H4 (cell line): Measurements from ENCODE around the gene PGAP1. TPM values are rescaled to one million over a fixed set of nuclear protein-coding genes. Genes with fewer than 3 reads are reported as not detected.

Experiments used
- DNase-seq: peaks from one replicate; pipeline ENCODE4 v3.0.0-alpha.2; 2015; ENCODE audit warnings: low spot score
- total RNA-seq: library from RNA; depleted of rRNA; stranded (reverse); fragments of >200 nt; shearing (Covaris generic); gene quantifications from 2 replicates; pipeline ENCODE4 v1.2.3, GENCODE V29; 2014; rRNA removed

The PGAP1 gene
- total RNA-seq, 1 experiment from 2014 or later = 1.6 TPM

DNA sequence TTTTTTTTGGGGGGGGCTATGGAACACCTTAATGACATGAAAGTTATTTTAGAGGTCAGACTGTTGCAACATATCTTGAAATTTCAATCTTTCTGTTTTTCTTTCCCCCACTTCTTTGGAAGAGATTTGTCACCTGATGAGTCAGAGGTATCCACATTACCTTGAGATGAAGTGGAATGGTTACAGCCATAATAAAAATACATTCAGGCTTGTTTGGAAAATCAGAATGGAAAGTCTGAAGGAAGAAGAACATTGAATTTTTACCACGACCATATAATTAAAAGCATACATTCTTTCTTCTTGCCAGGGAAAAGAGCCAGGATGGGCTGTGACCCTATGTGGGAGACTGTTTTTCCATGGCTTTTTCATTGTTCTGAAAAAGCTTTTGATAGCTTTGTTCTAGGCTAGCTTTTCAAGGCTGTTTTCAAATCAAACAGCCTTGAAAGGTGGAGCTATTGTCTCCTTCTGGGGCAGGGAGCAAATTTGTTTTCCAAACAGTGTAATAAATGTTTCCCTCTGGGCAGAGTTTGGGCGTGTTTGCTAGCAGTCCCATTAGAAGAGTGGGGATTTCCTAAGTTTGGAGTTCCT, 124.7 kb downstream of the PGAP1 start:
- DNase-seq = no peak

- no peak for DNase-seq
Observed at GRCh38 chr2:196798980-196799379, 127.5 kb downstream of the PGAP1 start.

- no peak for DNase-seq
Observed at GRCh38 chr2:196792865-196793264, 133.6 kb downstream of the PGAP1 start.

- DNase-seq = no peak
Observed at GRCh38 chr2:196783431-196784094, 142.9 kb downstream of the PGAP1 start.

Other genes starting within 250 kb of the PGAP1 start
- gene GTF3C3, start 127.0 kb downstream of the PGAP1 start, total RNA-seq = 25.7 and 30.9 TPM in 2 replicates
- gene C2orf66, start 117.4 kb downstream of the PGAP1 start, total RNA-seq = not detected in 2 replicates